ENCODE measurements around the gene SAMD11. TPM values are rescaled to one million over a fixed set of nuclear protein-coding genes. Genes with fewer than 3 reads are reported as not detected.
"Not testable (repeated sequence)": the region's sequence is repeated elsewhere in the genome, so short reads cannot be mapped to it uniquely, and the experiment has no call there.

The SAMD11 gene
- total and polyA plus RNA-seq, 2 experiments from 2014 or later = 8.2 to 40.9 TPM

DNA sequence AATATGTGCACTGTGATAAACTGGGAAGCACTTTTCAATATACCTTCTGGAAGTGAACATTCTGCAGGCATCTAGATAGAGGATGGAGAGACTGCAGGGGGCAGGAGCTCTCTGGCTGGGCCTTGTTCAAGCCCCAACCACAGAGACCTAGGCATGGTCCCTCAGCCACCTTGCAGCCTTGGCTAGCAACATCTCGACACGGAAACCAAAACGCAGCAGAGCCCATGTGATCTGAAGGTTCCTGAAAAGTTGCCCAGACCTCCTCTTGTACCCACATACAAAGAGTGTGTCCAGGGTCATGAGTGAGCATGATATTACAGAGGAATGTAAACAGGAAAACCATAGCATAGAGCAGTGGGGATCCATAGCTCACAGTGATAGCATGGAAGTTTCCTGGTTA lies 33.1 kb upstream of the SAMD11 start:
- no peaks in the 10 kb centered on the region for H3K36me3 ChIP-seq (ENCODE audit: low read depth)
- no peaks in the 10 kb centered on the region for H3K9me2 ChIP-seq (ENCODE audit: insufficient read depth)
- WGBS, 2 experiments (ENCODE audit: low coverage in 1 of 2, low lambda C conversion rate in 2 of 2, missing lambda C conversion rate in 2 of 2) = 54 to 67% methylated on average over 3 of the region's 3 CpGs
- no peak overlapping the region for H3K4me2 ChIP-seq (ENCODE audit: unreplicated experiment)
- DNase-seq = no peak
- no peaks in the 10 kb centered on the region for H3F3A ChIP-seq (ENCODE audit: insufficient read depth)
- in situ Hi-C loops (cut with MboI) = no loop called here
- peaks cover 21% of the 10 kb centered on the region for H3K27me3 ChIP-seq (replicated peaks; ENCODE audit: insufficient read depth)
- H3K9ac ChIP-seq = no peak overlapping the region
- no peak overlapping the region for H3K4me3 ChIP-seq
- H3K9me3 ChIP-seq (ENCODE audit: low read depth) = no peaks in the 10 kb centered on the region
- no peaks in the 10 kb centered on the region for H4K20me1 ChIP-seq (ENCODE audit: insufficient read depth)
- H3K4me1 ChIP-seq (ENCODE audit: insufficient read depth) = no peaks in the 10 kb centered on the region
- H3K27ac ChIP-seq = no peak overlapping the region
- TF ChIP-seq EZH2 (IDR thresholded peaks at IDR 0.05; ENCODE audit: insufficient read depth, poor library complexity, severe bottlenecking) (no peak), EZH2phosphoT487 (IDR thresholded peaks at IDR 0.05; ENCODE audit: insufficient read depth, low read depth) (no peak)
- H2AFZ ChIP-seq = no peak overlapping the region
- no peaks in the 10 kb centered on the region for H3K79me2 ChIP-seq (ENCODE audit: insufficient read depth)

DNA sequence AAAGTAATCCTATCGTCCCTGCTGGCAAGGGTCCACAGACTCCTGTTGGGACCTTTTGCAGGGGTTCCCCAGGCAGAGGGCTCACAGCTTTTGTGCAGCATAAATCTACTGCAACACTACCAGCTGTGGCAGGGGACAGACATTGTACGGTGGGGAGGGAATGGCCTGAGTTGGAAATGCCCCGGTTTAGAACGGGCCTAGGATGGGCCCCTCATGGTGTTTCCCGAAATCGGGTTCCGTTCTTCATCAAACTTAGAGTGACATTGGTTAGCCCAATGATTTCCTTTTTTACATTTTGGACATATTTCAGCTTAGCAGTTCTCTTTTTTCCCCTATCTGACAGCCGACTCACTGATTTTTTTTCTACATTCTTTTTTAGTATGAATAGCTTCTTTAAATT lies 26.5 kb upstream of the SAMD11 start:
- DNase-seq = no peak
- no peak for TF ChIP-seq EZH2 (IDR thresholded peaks at IDR 0.05; ENCODE audit: insufficient read depth, poor library complexity, severe bottlenecking)
- TF ChIP-seq EZH2phosphoT487 (IDR thresholded peaks at IDR 0.05; ENCODE audit: insufficient read depth, low read depth) = no peak
- in situ Hi-C loops (cut with MboI) = no loop called here
- H3K4me3 ChIP-seq = no peak overlapping the region
- H3K9me2 ChIP-seq (ENCODE audit: insufficient read depth) = no peaks in the 10 kb centered on the region
- no peaks in the 10 kb centered on the region for H3K4me1 ChIP-seq (ENCODE audit: insufficient read depth)
- H3K9me3 ChIP-seq (ENCODE audit: low read depth) = no peaks in the 10 kb centered on the region
- H2AFZ ChIP-seq = no peak overlapping the region
- no peaks in the 10 kb centered on the region for H3F3A ChIP-seq (ENCODE audit: insufficient read depth)
- WGBS, 2 experiments (ENCODE audit: low coverage in 1 of 2, low lambda C conversion rate in 2 of 2, missing lambda C conversion rate in 2 of 2) = 78% methylated on average over 8 of the region's 8 CpGs
- no peaks in the 10 kb centered on the region for H4K20me1 ChIP-seq (ENCODE audit: insufficient read depth)
- no peaks in the 10 kb centered on the region for H3K36me3 ChIP-seq (ENCODE audit: low read depth)
- no peaks in the 10 kb centered on the region for H3K79me2 ChIP-seq (ENCODE audit: insufficient read depth)
- peaks cover 11% of the 10 kb centered on the region; the same call in 1 of the 2 replicates for H3K27me3 ChIP-seq (replicated peaks; ENCODE audit: insufficient read depth)
- H3K27ac ChIP-seq = no peak overlapping the region
- H3K9ac ChIP-seq = no peak overlapping the region
- H3K4me2 ChIP-seq (ENCODE audit: unreplicated experiment) = no peak overlapping the region

DNA sequence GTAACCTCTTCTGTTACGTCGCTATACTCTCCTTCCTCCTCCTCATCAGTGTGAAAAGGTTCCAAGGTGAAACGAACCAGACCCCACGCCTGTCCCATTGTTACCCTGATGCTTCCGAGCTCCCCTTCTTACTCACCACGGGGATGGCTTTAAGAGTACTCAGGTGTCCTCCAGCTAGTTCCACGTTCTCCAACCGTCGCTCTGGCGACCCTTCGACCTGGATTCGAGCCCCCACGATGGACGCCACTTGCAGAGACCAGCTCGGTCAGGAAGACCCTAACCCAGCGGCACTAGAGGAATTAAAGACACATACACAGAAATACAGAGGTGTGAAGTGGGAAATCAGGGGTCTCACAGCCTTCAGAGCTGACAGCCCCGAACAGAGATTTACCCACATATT lies 25.8 kb upstream of the SAMD11 start:
- H3K9me3 ChIP-seq (ENCODE audit: low read depth); H4K20me1 ChIP-seq (ENCODE audit: insufficient read depth); H2AFZ ChIP-seq; H3K4me2 ChIP-seq (ENCODE audit: unreplicated experiment); H3K9ac ChIP-seq; DNase-seq; H3F3A ChIP-seq (ENCODE audit: insufficient read depth); H3K4me3 ChIP-seq; H3K79me2 ChIP-seq (ENCODE audit: insufficient read depth); in situ Hi-C loops (cut with MboI); H3K9me2 ChIP-seq (ENCODE audit: insufficient read depth); H3K36me3 ChIP-seq (ENCODE audit: low read depth); H3K27ac ChIP-seq; H3K4me1 ChIP-seq (ENCODE audit: insufficient read depth): not testable (repeated sequence)
- WGBS, 2 experiments (ENCODE audit: low coverage in 1 of 2, low lambda C conversion rate in 2 of 2, missing lambda C conversion rate in 2 of 2) = 45 to 46% methylated on average over 17 of the region's 17 CpGs
- peaks cover 11% of the 10 kb centered on the region; the same call in 1 of the 2 replicates for H3K27me3 ChIP-seq (replicated peaks; ENCODE audit: insufficient read depth)

DNA sequence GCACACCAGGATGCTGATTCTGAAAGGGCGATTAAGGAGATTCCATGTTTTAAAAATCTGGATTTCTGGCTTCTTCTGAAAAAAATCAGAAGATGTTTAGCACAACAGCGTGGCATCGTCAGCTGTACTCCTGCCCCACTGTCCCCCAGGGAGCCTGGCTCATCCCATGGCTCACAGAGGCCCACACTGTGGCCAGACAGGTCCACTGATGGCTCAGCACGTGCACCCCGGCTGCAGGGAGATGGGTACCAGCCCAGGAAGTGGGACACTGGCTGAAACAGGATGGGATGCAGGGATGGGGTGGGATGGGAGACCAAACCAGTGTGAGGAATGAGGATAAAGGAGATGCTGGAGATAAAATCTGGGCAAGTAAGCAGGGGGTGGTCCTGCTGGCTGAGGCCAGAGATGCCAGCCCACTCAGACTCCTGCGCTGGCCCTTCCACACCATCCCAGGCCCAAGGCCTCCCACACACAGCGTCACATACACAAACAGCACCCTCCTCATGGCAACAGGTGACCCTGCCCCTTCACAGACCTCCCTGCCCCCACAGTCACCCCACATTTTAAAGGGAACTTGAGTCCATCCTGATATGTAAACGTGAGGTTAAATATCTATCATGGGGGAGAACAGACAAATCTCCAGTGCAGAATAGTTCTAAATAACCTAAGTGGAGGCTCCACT lies 23.9 kb upstream of the SAMD11 start:
- H3K4me2 ChIP-seq (ENCODE audit: unreplicated experiment) = no peak overlapping the region
- in situ Hi-C loops (cut with MboI) = no loop called here

More for the DNA sequence above, 23.9 kb upstream of the SAMD11 start:
- H3K27me3 ChIP-seq (replicated peaks; ENCODE audit: insufficient read depth) = peaks cover 11% of the 10 kb centered on the region; the same call in 1 of the 2 replicates
- H3K36me3 ChIP-seq (ENCODE audit: low read depth) = no peaks in the 10 kb centered on the region
- H2AFZ ChIP-seq = no peak overlapping the region
- H3F3A ChIP-seq (ENCODE audit: insufficient read depth) = no peaks in the 10 kb centered on the region
- H3K4me1 ChIP-seq (ENCODE audit: insufficient read depth) = no peaks in the 10 kb centered on the region
- no peak overlapping the region for H3K4me3 ChIP-seq
- WGBS, 2 experiments (ENCODE audit: low coverage in 1 of 2, low lambda C conversion rate in 2 of 2, missing lambda C conversion rate in 2 of 2) = 76 to 77% methylated on average over 8 of the region's 8 CpGs
- no peak overlapping the region for H3K9ac ChIP-seq
- no peaks in the 10 kb centered on the region for H4K20me1 ChIP-seq (ENCODE audit: insufficient read depth)
- H3K9me2 ChIP-seq (ENCODE audit: insufficient read depth) = no peaks in the 10 kb centered on the region
- no peaks in the 10 kb centered on the region for H3K79me2 ChIP-seq (ENCODE audit: insufficient read depth)
- H3K9me3 ChIP-seq (ENCODE audit: low read depth) = no peaks in the 10 kb centered on the region
- TF ChIP-seq EZH2 (IDR thresholded peaks at IDR 0.05; ENCODE audit: insufficient read depth, poor library complexity, severe bottlenecking) (no peak), EZH2phosphoT487 (IDR thresholded peaks at IDR 0.05; ENCODE audit: insufficient read depth, low read depth) (no peak)
- no peak for DNase-seq
- no peak overlapping the region for H3K27ac ChIP-seq

All from GM23248 (cell line).